Right lobe of liver (tissue), 6 donors: ENCODE results near the gene PTPRD. TPM values are rescaled to one million over a fixed set of nuclear protein-coding genes. Genes with fewer than 3 reads are reported as not detected.

Experiments
- ATAC-seq, 4 donors: fragments of 200-7000 bp; cut with Tn5 transposase; one replicate each; pipeline ENCODE4 v1.9.1; 2020; ENCODE audit warnings: mild to moderate bottlenecking in 4 of 4, moderate library complexity in 4 of 4
- DNase-seq, 3 donors: peaks; one replicate each; pipeline ENCODE4 v3.0.0-alpha.2; 2020
- H3K27ac ChIP-seq, 3 donors: fragments of 200-600 bp; one replicate each; pipeline ENCODE4 v1.8.0; 2022
- H3K27me3 ChIP-seq, 2 donors: fragments of 200-600 bp; one replicate each; pipeline ENCODE4 v1.8.0; 2022
- H3K36me3 ChIP-seq, 4 donors: fragments of 200-600 bp; sonication (generic) in 1 of 4; one replicate each; pipeline versions ENCODE4 v1.5.1 to v1.8.0; 2017 to 2022; ENCODE audit warnings: control low read depth in 1 of 4
- H3K4me1 ChIP-seq, 4 donors: fragments of 200-600 bp; sonication (generic) in 1 of 4; one replicate each; pipeline versions ENCODE4 v1.5.1 to v1.8.0; 2017 to 2022; ENCODE audit warnings: control low read depth in 1 of 4
- H3K4me3 ChIP-seq, 3 donors: fragments of 200-600 bp; one replicate each; pipeline ENCODE4 v1.8.0; 2022
- H3K9me3 ChIP-seq, 4 donors: fragments of 200-600 bp; sonication (generic) in 1 of 4; one replicate each; pipeline versions ENCODE4 v1.5.1 to v1.8.0; 2017 to 2022; ENCODE audit warnings: control low read depth in 1 of 4
- CTCF ChIP-seq, 4 donors: fragments of 200-600 bp in 3 of 4; fragments of 450-650 bp in 1 of 4; IDR thresholded peaks; one replicate each; pipeline versions ENCODE4 v1.5.1 to v1.8.0; 2016 to 2022; ENCODE audit warnings: antibody characterized with exemption in 4 of 4, mild to moderate bottlenecking in 2 of 4
- POLR2A ChIP-seq: fragments of 450-650 bp; IDR thresholded peaks from one replicate; pipeline ENCODE4 v1.6.1; 2017; ENCODE audit warnings: antibody characterized with exemption, mild to moderate bottlenecking
- WGBS: methylation state at CpG from one replicate; pipeline ENCODE4 v1.1.6; 2018; ENCODE audit warnings: low coverage, low lambda C conversion rate; ENCODE audit not compliant: insufficient coverage; ENCODE audit errors: missing lambda C conversion rate; 5-methylcytosine and 5-hydroxymethylcytosine counted together
- intact Hi-C, 2 donors: fragments of 100-400 bp; cut with DNase I; formaldehyde crosslinking; loops; one replicate each; pipeline versions ENCODE4 v1.11.2 to v1.14.1; 2022
- total RNA-seq, 6 experiments: library from RNA; depleted of rRNA in 2 of 6; stranded (reverse); fragments of >200 nt in 2 of 6; fragmentation: NEBNext Ultra II Directional in 3 of 6; extraction: Animal tissue kit (Norgen Biotek cat#: 25700) in 3 of 6; gene quantifications; one replicate each; pipeline versions ENCODE4 v1.1.0 to v1.2.4, GENCODE V29; 2016 to 2023
- donor health status: DM: no; HTN: yes; CAD: no.
- donor health status: DM: no; HTN: no; CAD: no.
- donor health status: DM: no; HTN: no; CAD: no.
- donor health status: DM: no; HTN: yes; CAD: no.
- donor health status: DM: no; HTN: yes; CAD: no.

Gene PTPRD
- total RNA-seq, 6 experiments from 2014 or later = 5.4 to 29.8 (median 13.9) TPM

GRCh38 chr9:8436786-8437185, 2176.0 kb downstream of the PTPRD start:
- 69% methylated on average over 1 of the region's 1 CpG for WGBS
- Histone ChIP-seq H3K36me3 (no peaks in the 10 kb centered on the region), H3K27ac (no peak overlapping the region), H3K9me3 (no peaks in the 10 kb centered on the region), H3K4me1 (no peaks in the 10 kb centered on the region), H3K4me3 (no peak overlapping the region), H3K27me3 (no peaks in the 10 kb centered on the region)
- TF ChIP-seq POLR2A (no peak), CTCF (IDR thresholded peaks at IDR 0.05) (no peak)
- ATAC-seq (no peak), DNase-seq (no peak)
- intact Hi-C loops = no loop called here

GRCh38 chr9:8434621-8435020, 2178.2 kb downstream of the PTPRD start:
- no peak overlapping the region for H3K27ac ChIP-seq
- intact Hi-C loops = no loop called here
- H3K27me3 ChIP-seq = no peaks in the 10 kb centered on the region
- no peaks in the 10 kb centered on the region for H3K4me1 ChIP-seq
- H3K4me3 ChIP-seq = no peak overlapping the region
- 80% methylated on average over 1 of the region's 3 CpGs for WGBS
- H3K9me3 ChIP-seq = no peaks in the 10 kb centered on the region
- DNase-seq (no peak), ATAC-seq (no peak)
- no peaks in the 10 kb centered on the region for H3K36me3 ChIP-seq
- TF ChIP-seq POLR2A = no peak
- no peak for TF ChIP-seq CTCF (IDR thresholded peaks at IDR 0.05)

GRCh38 chr9:8432224-8432623, 2180.6 kb downstream of the PTPRD start:
- no peaks in the 10 kb centered on the region for H3K9me3 ChIP-seq
- no peak for TF ChIP-seq CTCF (IDR thresholded peaks at IDR 0.05)
- 29% methylated on average over 4 of the region's 4 CpGs for WGBS
- no peak for DNase-seq
- H3K4me3 ChIP-seq = no peak overlapping the region
- H3K4me1 ChIP-seq = no peaks in the 10 kb centered on the region
- no peak overlapping the region for H3K27ac ChIP-seq
- intact Hi-C loops = no loop called here
- H3K27me3 ChIP-seq = no peaks in the 10 kb centered on the region
- H3K36me3 ChIP-seq = no peaks in the 10 kb centered on the region
- ATAC-seq = no peak

- no peak for DNase-seq
- intact Hi-C loops = no loop called here
- no peak overlapping the region for H3K27ac ChIP-seq
- H3K4me3 ChIP-seq = no peak overlapping the region
- no peaks in the 10 kb centered on the region for H3K4me1 ChIP-seq
- WGBS = 89% methylated on average over 1 of the region's 1 CpG
- H3K9me3 ChIP-seq = no peaks in the 10 kb centered on the region
- no peaks in the 10 kb centered on the region for H3K27me3 ChIP-seq
- ATAC-seq = no peak
- TF ChIP-seq POLR2A (no peak), CTCF (IDR thresholded peaks at IDR 0.05) (no peak)
- no peaks in the 10 kb centered on the region for H3K36me3 ChIP-seq
These were observed 2181.3 kb downstream of the PTPRD start for GRCh38 chr9:8431505-8431904.

GRCh38 chr9:8430945-8431344, 2181.9 kb downstream of the PTPRD start:
- no peak overlapping the region for H3K27ac ChIP-seq
- 71% methylated on average over 5 of the region's 5 CpGs for WGBS
- TF ChIP-seq POLR2A (no peak), CTCF (IDR thresholded peaks at IDR 0.05) (no peak)
- no peaks in the 10 kb centered on the region for H3K36me3 ChIP-seq
- DNase-seq (no peak), ATAC-seq (no peak)
- no peak overlapping the region for H3K4me3 ChIP-seq
- H3K4me1 ChIP-seq = no peaks in the 10 kb centered on the region
- H3K9me3 ChIP-seq = no peaks in the 10 kb centered on the region
- no peaks in the 10 kb centered on the region for H3K27me3 ChIP-seq
- intact Hi-C loops = no loop called here
